A549 (cell line): ENCODE results near the gene NFKBIE. TPM values are rescaled to one million over a fixed set of nuclear protein-coding genes. Genes with fewer than 3 reads are reported as not detected.
A peak's percentile ranks its signal among the peaks of the same experiment; 100 is the strongest.

Source experiments
- ATAC-seq, 2 experiments: fragments of 200-7000 bp in 1 of 2; fragments of >200 bp in 1 of 2; cut with Nextera tagmentation in 1 of 2; cut with Tn5 transposase in 1 of 2; 3 replicates each; pipeline versions ENCODE4 v1.8.0 to v1.9.1; 2018 to 2020; ENCODE audit warnings: mild to moderate bottlenecking in 1 of 2, moderate library complexity in 1 of 2
- CTCF ChIA-PET: fragments of 300-600 bp; sonication (Branson Sonifier 250); formaldehyde crosslinking; extraction: SDS; loops from one replicate; lab custom pipeline; 2021; ENCODE audit warnings: antibody characterized with exemption, inconsistent platforms; lab: Yijun Ruan, JAX
- POLR2A ChIA-PET: fragments of 350-600 bp; formaldehyde crosslinking; extraction: SDS; loops from one replicate; lab custom pipeline; 2021; ENCODE audit warnings: antibody characterized with exemption, inconsistent platforms; lab: Yijun Ruan, JAX
- DNase-seq, 2 experiments: peaks; one replicate each; pipeline versions ENCODE4 v3.0.0 to v3.0.0-alpha.2; 2011 to 2016; ENCODE audit warnings: low read depth in 1 of 2, low spot score in 1 of 2
- FAIRE-seq: peaks from 2 replicates; lab custom pipeline; 2011; peaks lifted over from hg19 to GRCh38; lab: Jason Lieb, UNC
- H3K27ac ChIP-seq, 2 experiments: fragments of >200 bp; sonication (Bioruptor Twin); formaldehyde crosslinking; 3 replicates each; pipeline ENCODE4 v1.5.1; 2016 to 2017
- H3K4me1 ChIP-seq: fragments of >200 bp; sonication (Bioruptor Twin); formaldehyde crosslinking; 3 replicates; pipeline ENCODE4 v1.6.1; 2016
- H3K4me2 ChIP-seq: fragments of >200 bp; sonication (Bioruptor Twin); formaldehyde crosslinking; 3 replicates; pipeline ENCODE4 v1.6.1; 2016
- H3K4me3 ChIP-seq: fragments of >200 bp; sonication (Bioruptor Twin); formaldehyde crosslinking; 3 replicates; pipeline ENCODE4 v1.5.1; 2016
- H3K9me3 ChIP-seq: fragments of >200 bp; sonication (Bioruptor Twin); formaldehyde crosslinking; 3 replicates; pipeline ENCODE4 v1.6.1; 2016
- CBX2 ChIP-seq: fragments of 200-600 bp; sonication (generic); IDR thresholded peaks from 2 replicates; pipeline ENCODE4 v1.6.1; 2016; ENCODE audit warnings: low read depth, mild to moderate bottlenecking, borderline replicate concordance
- CHD2 ChIP-seq: fragments of 150-350 bp; IDR thresholded peaks from 2 replicates; pipeline ENCODE4 v1.6.1; 2014; ENCODE audit warnings: low read length; ENCODE audit not compliant: partially characterized antibody
- CHD4 ChIP-seq: fragments of 200-600 bp; sonication (generic); IDR thresholded peaks from 2 replicates; pipeline ENCODE4 v1.6.1; 2016; ENCODE audit warnings: antibody characterized with exemption, mild to moderate bottlenecking, borderline replicate concordance
- GATA3 ChIP-seq: IDR thresholded peaks from 2 replicates; pipeline ENCODE4 v1.6.1; 2012; ENCODE audit warnings: borderline replicate concordance
- HDAC2 ChIP-seq: fragments of 200-600 bp; sonication (generic); IDR thresholded peaks from 2 replicates; pipeline ENCODE4 v1.6.1; 2016
- HEYL ChIP-seq: fragments of 250-450 bp; sonication (Bioruptor Pico); IDR thresholded peaks from 2 replicates; pipeline ENCODE4 v1.8.0; 2021; ENCODE audit warnings: mild to moderate bottlenecking, moderate library complexity
- HOXA7 ChIP-seq: fragments of 250-450 bp; sonication (Bioruptor Pico); IDR thresholded peaks from 2 replicates; pipeline ENCODE4 v1.5.0; 2020; ENCODE audit warnings: mild to moderate bottlenecking, moderate library complexity
- HOXB13 ChIP-seq: fragments of 250-450 bp; sonication (Bioruptor Pico); IDR thresholded peaks from 2 replicates; pipeline ENCODE4 v1.5.0; 2020; ENCODE audit warnings: low read depth, mild to moderate bottlenecking, moderate library complexity
- KDM1A ChIP-seq: fragments of 200-600 bp; sonication (generic); IDR thresholded peaks from 2 replicates; pipeline ENCODE4 v1.6.1; 2016; ENCODE audit warnings: low read depth, mild to moderate bottlenecking
- MYC ChIP-seq: IDR thresholded peaks from 2 replicates; pipeline ENCODE4 v1.6.1; 2012; ENCODE audit warnings: mild to moderate bottlenecking, inconsistent platforms, low read length, improper control_type of control experiment, borderline replicate concordance
- NFE2L2 ChIP-seq: fragments of 150-350 bp; conservative IDR thresholded peaks from 2 replicates; pipeline ENCODE4 v1.6.1; 2014; ENCODE audit warnings: low read length
- PHF8 ChIP-seq: fragments of 200-600 bp; sonication (generic); IDR thresholded peaks from 2 replicates; pipeline ENCODE4 v1.6.1; 2016; ENCODE audit warnings: low read depth, mild to moderate bottlenecking, antibody characterized with exemption, moderate library complexity, borderline replicate concordance
- POLR2A ChIP-seq: IDR thresholded peaks from 2 replicates; pipeline ENCODE4 v1.6.1; 2012; ENCODE audit warnings: mild to moderate bottlenecking, low read length
- POLR2AphosphoS2 ChIP-seq: conservative IDR thresholded peaks from 2 replicates; pipeline ENCODE4 v1.6.1; 2012; ENCODE audit warnings: low read length, improper control_type of control experiment, inconsistent platforms
- RAD21 ChIP-seq, 2 experiments: fragments of >200 bp in 1 of 2; sonication (Bioruptor Twin) in 1 of 2; formaldehyde crosslinking in 1 of 2; IDR thresholded peaks in 1 of 2; conservative IDR thresholded peaks in 1 of 2; 2 replicates in 1 of 2; 3 replicates in 1 of 2; pipeline ENCODE4 v1.6.1; 2012 to 2018; ENCODE audit warnings: inconsistent platforms in 1 of 2
- RARB ChIP-seq: fragments of 250-450 bp; sonication (Bioruptor Pico); IDR thresholded peaks from 2 replicates; pipeline ENCODE4 v1.8.0; 2021; ENCODE audit warnings: mild to moderate bottlenecking, moderate library complexity
- RFX5 ChIP-seq: fragments of 450-650 bp; IDR thresholded peaks from 2 replicates; pipeline ENCODE4 v1.7.1; 2014; ENCODE audit warnings: antibody characterized with exemption, mild to moderate bottlenecking, moderate library complexity
- RNF2 ChIP-seq: fragments of 200-600 bp; sonication (generic); IDR thresholded peaks from 2 replicates; pipeline ENCODE4 v1.6.1; 2016; ENCODE audit warnings: low read depth, mild to moderate bottlenecking, antibody characterized with exemption, moderate library complexity, borderline replicate concordance
- TFCP2L1 ChIP-seq: fragments of 250-450 bp; sonication (Bioruptor Pico); IDR thresholded peaks from 2 replicates; pipeline ENCODE4 v1.5.0; 2021; ENCODE audit warnings: mild to moderate bottlenecking
- ZSCAN20 ChIP-seq: fragments of 250-450 bp; sonication (Bioruptor Pico); IDR thresholded peaks from 2 replicates; pipeline ENCODE4 v1.8.0; 2022; ENCODE audit warnings: mild to moderate bottlenecking, moderate library complexity
- WGBS: methylation state at CpG from one replicate; pipeline ENCODE4 v1.1.6; 2017; ENCODE audit errors: missing lambda C conversion rate; 5-methylcytosine and 5-hydroxymethylcytosine counted together
- polyA plus RNA-seq, 4 experiments: library from polyadenylated mRNA; depleted of rRNA in 3 of 4; stranded (reverse); fragments of >200 nt; fragmentation: RNase III in 1 of 4; extraction: RNeasy Plus Mini Kit Qiagen cat#74134 plus additional on column Dnase treatment in 1 of 4; gene quantifications; 2 replicates in 3 of 4; 3 replicates in 1 of 4; pipeline ENCODE4 v1.2.3, GENCODE V29; 2011 to 2017
- TF ChIP-seq, protein P1 (sequence below): fragments of 250-450 bp; sonication (Bioruptor Pico); IDR thresholded peaks from 2 replicates; pipeline ENCODE4 v1.5.0; 2021; ENCODE audit warnings: mild to moderate bottlenecking, moderate library complexity, borderline replicate concordance
- TF ChIP-seq, protein P2 (sequence below): IDR thresholded peaks from 2 replicates; pipeline ENCODE4 v1.6.1; 2012
- TF ChIP-seq, protein P3 (sequence below): fragments of 200-600 bp; sonication (generic); IDR thresholded peaks from 2 replicates; pipeline ENCODE4 v1.6.1; 2016; ENCODE audit warnings: antibody characterized with exemption, mild to moderate bottlenecking, moderate library complexity

Gene NFKBIE
- polyA plus RNA-seq, 2 of the 4 experiments (the other 2 are of a cell fraction) = 6.0 to 6.3 TPM

DNA sequence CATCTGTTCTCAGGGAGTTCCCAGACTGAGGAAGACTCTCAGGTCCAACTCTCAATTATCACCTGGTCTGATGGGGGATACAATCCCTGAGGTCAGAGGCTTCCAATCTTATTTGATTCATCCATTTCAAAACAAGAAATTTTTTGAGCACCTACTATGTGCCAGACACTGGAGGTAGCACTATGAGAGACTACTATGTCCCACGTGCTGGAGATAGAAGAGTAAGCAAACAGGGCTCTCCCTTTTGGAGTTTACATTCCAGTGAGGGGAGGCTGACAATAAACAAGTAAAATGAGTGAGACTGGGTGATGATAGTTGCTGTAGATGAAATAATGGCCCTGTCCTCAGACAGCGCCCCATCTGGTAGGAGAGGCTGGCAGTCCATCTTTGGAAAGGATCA is 21.4 kb upstream of the NFKBIE start:
- FAIRE-seq (no peak), DNase-seq (no peak), ATAC-seq (no peak)
- CTCF ChIA-PET = interaction anchor here (5.4 kb wide), 1 partner anchor 19 kb away, joined by 25 read pairs; no protein-coding TSS in a partner anchor
- WGBS = 3% methylated on average over 2 of the region's 2 CpGs
- H3K27ac ChIP-seq = no peak overlapping the region
- TF ChIP-seq RARB (no peak), CHD2 (no peak), MYC (no peak), RFX5 (no peak), HDAC2 (no peak), HOXB13 (CRISPR knock-in tag) (no peak), CBX2 (no peak), KDM1A (no peak)
- TF ChIP-seq, protein P1, sequence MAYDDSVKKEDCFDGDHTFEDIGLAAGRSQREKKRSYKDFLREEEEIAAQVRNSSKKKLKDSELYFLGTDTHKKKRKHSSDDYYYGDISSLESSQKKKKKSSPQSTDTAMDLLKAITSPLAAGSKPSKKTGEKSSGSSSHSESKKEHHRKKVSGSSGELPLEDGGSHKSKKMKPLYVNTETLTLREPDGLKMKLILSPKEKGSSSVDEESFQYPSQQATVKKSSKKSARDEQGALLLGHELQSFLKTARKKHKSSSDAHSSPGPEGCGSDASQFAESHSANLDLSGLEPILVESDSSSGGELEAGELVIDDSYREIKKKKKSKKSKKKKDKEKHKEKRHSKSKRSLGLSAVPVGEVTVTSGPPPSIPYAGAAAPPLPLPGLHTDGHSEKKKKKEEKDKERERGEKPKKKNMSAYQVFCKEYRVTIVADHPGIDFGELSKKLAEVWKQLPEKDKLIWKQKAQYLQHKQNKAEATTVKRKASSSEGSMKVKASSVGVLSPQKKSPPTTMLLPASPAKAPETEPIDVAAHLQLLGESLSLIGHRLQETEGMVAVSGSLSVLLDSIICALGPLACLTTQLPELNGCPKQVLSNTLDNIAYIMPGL (CRISPR knock-in tag) = no peak
- POLR2A ChIA-PET = no interaction called here
- no peak overlapping the region for H3K4me2 ChIP-seq
- H3K4me3 ChIP-seq = no peak overlapping the region
- H3K4me1 ChIP-seq = no peaks in the 10 kb centered on the region
- H3K9me3 ChIP-seq = no peaks in the 10 kb centered on the region

DNA sequence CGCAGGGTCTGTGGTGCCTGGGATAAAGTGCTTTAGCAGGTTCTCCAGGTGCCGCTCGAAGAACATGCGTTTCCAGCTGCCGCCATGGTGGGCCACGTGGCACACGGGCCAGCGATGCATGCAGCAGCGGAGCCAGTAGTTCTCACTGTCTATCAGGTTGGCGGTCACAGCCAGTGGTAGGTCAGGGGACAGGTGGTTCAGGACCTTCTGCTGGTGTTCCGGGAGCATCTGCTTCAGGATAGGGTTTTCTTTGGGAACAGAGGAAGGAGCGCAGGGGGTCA is 20.9 kb upstream of the NFKBIE start:
- DNase-seq (no peak), ATAC-seq (no peak), FAIRE-seq (no peak)
- POLR2A ChIA-PET = no interaction called here
- Histone ChIP-seq H3K9me3 (no peaks in the 10 kb centered on the region), H3K4me2 (no peak overlapping the region), H3K27ac (no peak overlapping the region), H3K4me1 (no peaks in the 10 kb centered on the region), H3K4me3 (no peak overlapping the region)
- TF ChIP-seq RFX5 (no peak), POLR2A (no peak), TFCP2L1 (CRISPR knock-in tag) (no peak), PHF8 (no peak), MYC (no peak), ZSCAN20 (CRISPR knock-in tag) (no peak), HOXA7 (CRISPR knock-in tag) (no peak), RNF2 (no peak), CHD4 (no peak), GATA3 (no peak), KDM1A (no peak), POLR2AphosphoS2 (no peak)
- TF ChIP-seq, protein P2, sequence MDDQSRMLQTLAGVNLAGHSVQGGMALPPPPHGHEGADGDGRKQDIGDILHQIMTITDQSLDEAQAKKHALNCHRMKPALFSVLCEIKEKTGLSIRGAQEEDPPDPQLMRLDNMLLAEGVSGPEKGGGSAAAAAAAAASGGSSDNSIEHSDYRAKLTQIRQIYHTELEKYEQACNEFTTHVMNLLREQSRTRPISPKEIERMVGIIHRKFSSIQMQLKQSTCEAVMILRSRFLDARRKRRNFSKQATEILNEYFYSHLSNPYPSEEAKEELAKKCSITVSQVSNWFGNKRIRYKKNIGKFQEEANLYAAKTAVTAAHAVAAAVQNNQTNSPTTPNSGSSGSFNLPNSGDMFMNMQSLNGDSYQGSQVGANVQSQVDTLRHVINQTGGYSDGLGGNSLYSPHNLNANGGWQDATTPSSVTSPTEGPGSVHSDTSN = no peak
- TF ChIP-seq, all 56 proteins: peak for 0
- 60% methylated on average over 1 of the region's 12 CpGs for WGBS
- CTCF ChIA-PET = interaction anchor here (0.8 to 5.4 kb wide), 2 partner anchors 18 kb away, joined by 3 to 25 read pairs; no protein-coding TSS in a partner anchor

DNA sequence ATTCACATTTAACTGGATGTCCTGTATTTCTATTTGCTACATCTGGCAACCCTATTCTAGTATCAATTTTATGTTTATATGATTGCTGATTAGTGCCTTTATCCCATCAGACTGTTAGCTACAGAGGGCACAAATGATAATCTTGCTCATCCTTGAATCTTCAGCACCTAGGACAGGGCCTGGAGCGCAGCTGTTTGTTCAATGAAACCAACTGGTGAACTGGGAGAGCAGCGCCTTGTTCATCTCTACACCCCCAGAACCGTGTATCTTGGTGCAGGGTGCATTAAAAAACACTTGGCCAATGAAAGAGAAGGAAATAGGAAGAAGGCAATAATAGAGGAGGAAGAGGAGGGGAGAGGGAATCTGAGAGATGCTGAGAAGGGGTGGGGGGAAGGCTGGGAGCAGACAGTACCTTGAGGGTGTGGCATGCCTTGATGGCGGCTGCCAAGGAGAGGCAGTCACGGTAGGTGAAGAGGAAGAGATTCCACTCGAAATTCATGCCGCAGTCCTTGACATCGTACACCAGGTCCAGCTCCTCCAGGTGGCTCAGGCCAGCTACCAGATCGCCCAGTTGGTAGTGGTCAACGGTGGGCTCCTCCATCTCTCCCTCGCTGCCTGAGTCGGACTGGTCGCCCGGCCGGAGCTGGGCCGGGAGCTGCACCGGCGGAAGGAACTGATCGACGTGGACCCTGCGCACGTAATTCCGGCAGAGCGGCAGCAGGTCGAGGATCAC is 20.4 kb upstream of the NFKBIE start:
- POLR2A ChIA-PET = no interaction called here
- no peak for FAIRE-seq
- no peak for TF ChIP-seq MYC
- TF ChIP-seq RAD21 (conservative IDR thresholded peaks at IDR 0.05 in 1 of 2, IDR thresholded peaks at IDR 0.05 in 1 of 2) = no peak
- TF ChIP-seq, protein P3, sequence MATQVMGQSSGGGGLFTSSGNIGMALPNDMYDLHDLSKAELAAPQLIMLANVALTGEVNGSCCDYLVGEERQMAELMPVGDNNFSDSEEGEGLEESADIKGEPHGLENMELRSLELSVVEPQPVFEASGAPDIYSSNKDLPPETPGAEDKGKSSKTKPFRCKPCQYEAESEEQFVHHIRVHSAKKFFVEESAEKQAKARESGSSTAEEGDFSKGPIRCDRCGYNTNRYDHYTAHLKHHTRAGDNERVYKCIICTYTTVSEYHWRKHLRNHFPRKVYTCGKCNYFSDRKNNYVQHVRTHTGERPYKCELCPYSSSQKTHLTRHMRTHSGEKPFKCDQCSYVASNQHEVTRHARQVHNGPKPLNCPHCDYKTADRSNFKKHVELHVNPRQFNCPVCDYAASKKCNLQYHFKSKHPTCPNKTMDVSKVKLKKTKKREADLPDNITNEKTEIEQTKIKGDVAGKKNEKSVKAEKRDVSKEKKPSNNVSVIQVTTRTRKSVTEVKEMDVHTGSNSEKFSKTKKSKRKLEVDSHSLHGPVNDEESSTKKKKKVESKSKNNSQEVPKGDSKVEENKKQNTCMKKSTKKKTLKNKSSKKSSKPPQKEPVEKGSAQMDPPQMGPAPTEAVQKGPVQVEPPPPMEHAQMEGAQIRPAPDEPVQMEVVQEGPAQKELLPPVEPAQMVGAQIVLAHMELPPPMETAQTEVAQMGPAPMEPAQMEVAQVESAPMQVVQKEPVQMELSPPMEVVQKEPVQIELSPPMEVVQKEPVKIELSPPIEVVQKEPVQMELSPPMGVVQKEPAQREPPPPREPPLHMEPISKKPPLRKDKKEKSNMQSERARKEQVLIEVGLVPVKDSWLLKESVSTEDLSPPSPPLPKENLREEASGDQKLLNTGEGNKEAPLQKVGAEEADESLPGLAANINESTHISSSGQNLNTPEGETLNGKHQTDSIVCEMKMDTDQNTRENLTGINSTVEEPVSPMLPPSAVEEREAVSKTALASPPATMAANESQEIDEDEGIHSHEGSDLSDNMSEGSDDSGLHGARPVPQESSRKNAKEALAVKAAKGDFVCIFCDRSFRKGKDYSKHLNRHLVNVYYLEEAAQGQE = peak; percentile 84
- no peak for TF ChIP-seq CHD4
- TF ChIP-seq HOXA7 (CRISPR knock-in tag) = no peak
- TF ChIP-seq, protein P1 (CRISPR knock-in tag) = no peak
- no peak for TF ChIP-seq HEYL (CRISPR knock-in tag)
- TF ChIP-seq NFE2L2 = no peak
- TF ChIP-seq CHD2 = no peak
- TF ChIP-seq, all 56 proteins: peak for 1
- ATAC-seq (0 out of 6 replicates have a peak, but pooled peaks of 1 of the 2 experiments have one; percentile 42), DNase-seq (no peak)
- H3K4me3 ChIP-seq = no peak overlapping the region
- no peaks in the 10 kb centered on the region for H3K9me3 ChIP-seq
- H3K4me2 ChIP-seq = no peak overlapping the region
- 44% methylated on average over 11 of the region's 25 CpGs for WGBS
- CTCF ChIA-PET = interaction anchor here (0.8 to 5.4 kb wide), 2 partner anchors 18 to 19 kb away, joined by 3 to 25 read pairs; no protein-coding TSS in a partner anchor
- H3K27ac ChIP-seq = no peak overlapping the region
- no peaks in the 10 kb centered on the region for H3K4me1 ChIP-seq
